Peyer's patch (tissue), 4 donors: ENCODE results near the gene ARNT2. TPM values are rescaled to one million over a fixed set of nuclear protein-coding genes. Genes with fewer than 3 reads are reported as not detected.

Experiments used
- DNase-seq, 3 donors: peaks; one replicate each; pipeline ENCODE4 v3.0.0-alpha.2; 2017 to 2019
- H3K27ac ChIP-seq, 4 donors: fragments of 200-600 bp; sonication (generic); one replicate each; pipeline ENCODE4 v1.5.1; 2016 to 2019
- H3K27me3 ChIP-seq, 2 donors: fragments of 200-600 bp; sonication (generic); one replicate each; pipeline ENCODE4 v1.5.1; 2019
- H3K36me3 ChIP-seq, 3 donors: fragments of 200-600 bp; sonication (generic); one replicate each; pipeline ENCODE4 v1.5.1; 2016 to 2019
- H3K4me1 ChIP-seq, 4 donors: fragments of 200-600 bp; sonication (generic); one replicate each; pipeline ENCODE4 v1.5.1; 2016 to 2019
- H3K4me3 ChIP-seq, 4 donors: fragments of 200-600 bp; sonication (generic); 1 replicate in 3 of 4; 2 replicates in 1 of 4; pipeline ENCODE4 v1.5.1; 2016 to 2019; ENCODE audit warnings: mild to moderate bottlenecking in 1 of 4
- H3K9me3 ChIP-seq, 4 donors: fragments of 200-600 bp; sonication (generic); one replicate each; pipeline ENCODE4 v1.5.1; 2016 to 2019; ENCODE audit warnings: mild to moderate bottlenecking in 1 of 4
- POLR2A ChIP-seq, 2 donors: fragments of 450-650 bp; IDR thresholded peaks; one replicate each; pipeline ENCODE4 v1.5.1; 2017; ENCODE audit warnings: antibody characterized with exemption in 2 of 2, mild to moderate bottlenecking in 2 of 2, moderate library complexity in 2 of 2
- total RNA-seq, 4 donors: library from RNA; depleted of rRNA; stranded (reverse); fragments of >200 nt; gene quantifications; one replicate each; pipeline ENCODE4 v1.1.0, GENCODE V29; 2016
- TF ChIP-seq, protein P1 (sequence below), 6 experiments: fragments of 450-650 bp in 4 of 6; fragments of 200-600 bp in 2 of 6; sonication (generic) in 1 of 6; IDR thresholded peaks; one replicate each; pipeline ENCODE4 v1.5.1; 2017 to 2019; ENCODE audit warnings: antibody characterized with exemption in 6 of 6, mild to moderate bottlenecking in 3 of 6, moderate library complexity in 1 of 6

ARNT2 gene
- total RNA-seq, 4 donors from 2014 or later = 2.5 to 10.3 (median 4.5) TPM

DNA sequence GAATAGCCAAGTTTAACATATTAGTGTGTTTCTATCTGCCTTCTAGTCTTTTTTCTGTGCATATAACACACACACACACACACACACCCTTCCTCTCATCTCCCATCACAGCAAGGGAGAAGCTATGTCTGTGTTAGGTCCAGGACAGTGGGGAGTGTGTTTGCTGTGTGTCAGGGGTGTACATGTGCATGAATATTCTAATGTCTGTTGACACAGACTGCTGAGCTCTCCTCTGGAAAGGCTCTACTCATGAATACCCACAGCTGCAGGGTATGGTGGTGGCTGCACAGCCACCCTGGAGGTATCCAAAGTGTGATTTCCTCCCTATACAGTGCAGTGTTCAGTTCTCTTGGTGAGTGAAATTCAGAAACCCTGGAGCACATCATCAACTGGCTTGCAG lies 42.9 kb downstream of the ARNT2 start:
- Histone ChIP-seq H3K4me1 (peaks cover 0 to 6% (median 0%) of the 10 kb centered on the region in 4 donors), H3K9me3 (no peaks in the 10 kb centered on the region), H3K27ac (no peak overlapping the region), H3K36me3 (no peaks in the 10 kb centered on the region), H3K27me3 (no peaks in the 10 kb centered on the region), H3K4me3 (no peak overlapping the region)
- no peak for DNase-seq
- TF ChIP-seq, protein P1, sequence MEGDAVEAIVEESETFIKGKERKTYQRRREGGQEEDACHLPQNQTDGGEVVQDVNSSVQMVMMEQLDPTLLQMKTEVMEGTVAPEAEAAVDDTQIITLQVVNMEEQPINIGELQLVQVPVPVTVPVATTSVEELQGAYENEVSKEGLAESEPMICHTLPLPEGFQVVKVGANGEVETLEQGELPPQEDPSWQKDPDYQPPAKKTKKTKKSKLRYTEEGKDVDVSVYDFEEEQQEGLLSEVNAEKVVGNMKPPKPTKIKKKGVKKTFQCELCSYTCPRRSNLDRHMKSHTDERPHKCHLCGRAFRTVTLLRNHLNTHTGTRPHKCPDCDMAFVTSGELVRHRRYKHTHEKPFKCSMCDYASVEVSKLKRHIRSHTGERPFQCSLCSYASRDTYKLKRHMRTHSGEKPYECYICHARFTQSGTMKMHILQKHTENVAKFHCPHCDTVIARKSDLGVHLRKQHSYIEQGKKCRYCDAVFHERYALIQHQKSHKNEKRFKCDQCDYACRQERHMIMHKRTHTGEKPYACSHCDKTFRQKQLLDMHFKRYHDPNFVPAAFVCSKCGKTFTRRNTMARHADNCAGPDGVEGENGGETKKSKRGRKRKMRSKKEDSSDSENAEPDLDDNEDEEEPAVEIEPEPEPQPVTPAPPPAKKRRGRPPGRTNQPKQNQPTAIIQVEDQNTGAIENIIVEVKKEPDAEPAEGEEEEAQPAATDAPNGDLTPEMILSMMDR (IDR thresholded peaks at IDR 0.05) = no peak
- no peak for TF ChIP-seq POLR2A (IDR thresholded peaks at IDR 0.05)

DNA sequence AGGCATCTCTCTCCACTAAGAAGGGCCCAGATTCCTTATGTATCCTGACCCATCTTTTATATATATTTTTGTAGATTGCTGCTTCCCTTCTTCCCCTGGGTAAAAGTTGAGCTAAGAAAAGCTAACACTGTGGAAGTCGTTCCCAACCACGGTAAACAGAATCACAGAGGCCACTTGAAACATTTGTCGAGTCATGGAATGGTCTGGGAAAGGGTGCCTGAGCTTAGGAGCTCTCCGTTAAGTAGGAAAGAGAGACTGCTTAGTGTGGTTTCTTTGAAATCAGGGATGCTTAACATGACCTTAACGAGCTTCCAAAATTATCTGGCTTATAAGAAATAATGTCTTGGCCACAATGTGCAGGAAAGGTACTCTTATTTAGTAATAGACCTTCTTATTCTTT lies 45.6 kb downstream of the ARNT2 start:
- Histone ChIP-seq H3K9me3 (no peaks in the 10 kb centered on the region), H3K4me1 (peaks cover 0 to 6% (median 0%) of the 10 kb centered on the region in 4 donors), H3K27ac (no peak overlapping the region), H3K4me3 (no peak overlapping the region), H3K27me3 (no peaks in the 10 kb centered on the region), H3K36me3 (no peaks in the 10 kb centered on the region)
- no peak for DNase-seq
- TF ChIP-seq POLR2A (IDR thresholded peaks at IDR 0.05) = no peak
- TF ChIP-seq, protein P1 (IDR thresholded peaks at IDR 0.05) = no peak

DNA sequence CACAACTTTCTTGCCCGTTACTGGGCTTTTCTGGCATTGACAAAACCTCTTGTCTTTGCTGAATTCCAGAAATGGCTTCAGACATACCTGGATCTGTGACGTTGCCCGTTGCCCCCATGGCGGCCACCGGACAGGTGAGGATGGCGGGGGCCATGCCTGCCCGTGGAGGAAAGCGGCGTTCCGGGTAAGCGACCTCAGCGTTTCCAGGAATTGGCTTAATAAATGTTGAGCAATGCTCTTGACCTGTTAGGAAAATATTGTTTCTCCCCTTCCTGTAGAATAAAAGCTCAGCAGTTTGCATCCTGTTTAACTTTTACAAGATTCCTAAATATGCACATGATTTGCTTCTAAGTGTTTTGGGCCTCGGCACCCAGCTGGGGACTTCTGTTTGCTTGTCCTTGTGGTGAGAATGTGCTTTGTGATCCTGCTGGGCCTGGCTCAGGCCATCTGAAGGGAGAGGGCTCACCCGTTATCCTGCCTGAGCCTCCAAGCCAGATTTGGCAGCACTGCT lies 46.7 kb downstream of the ARNT2 start:
- Histone ChIP-seq H3K27me3 (no peaks in the 10 kb centered on the region), H3K9me3 (no peaks in the 10 kb centered on the region), H3K36me3 (no peaks in the 10 kb centered on the region), H3K4me1 (peaks cover 0 to 6% (median 0%) of the 10 kb centered on the region in 4 donors), H3K4me3 (no peak overlapping the region), H3K27ac (peak overlapping the region in 2 of 4 donors; percentile 25 to 35)
- no peak for DNase-seq
- TF ChIP-seq POLR2A (IDR thresholded peaks at IDR 0.05) = no peak
- TF ChIP-seq, protein P1 (IDR thresholded peaks at IDR 0.05) = peak in 2 of 6 experiments; percentile 9 to 15

DNA sequence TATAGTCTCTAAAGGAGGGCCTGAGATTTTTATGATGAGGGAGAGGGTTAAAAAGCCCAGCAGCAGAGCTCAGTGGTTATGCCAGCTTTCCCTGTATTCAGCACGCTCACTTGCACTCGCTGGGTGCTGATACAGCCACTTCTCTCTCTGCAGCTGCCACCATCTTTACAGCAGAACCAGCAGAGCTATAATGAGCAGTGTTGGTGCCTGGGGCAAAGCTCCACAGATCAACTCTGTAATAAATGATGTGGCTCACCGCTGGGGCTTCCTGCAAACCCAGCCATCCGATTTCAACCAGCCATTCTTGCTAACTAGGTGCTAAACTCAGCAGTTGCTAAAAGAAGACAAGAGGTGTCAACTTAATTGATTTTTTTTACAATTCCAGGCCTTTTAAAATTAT lies 48.0 kb downstream of the ARNT2 start:
- no peak for TF ChIP-seq POLR2A (IDR thresholded peaks at IDR 0.05)
- TF ChIP-seq, protein P1 (IDR thresholded peaks at IDR 0.05) = no peak
- no peaks in the 10 kb centered on the region for H3K36me3 ChIP-seq
- H3K27me3 ChIP-seq = no peaks in the 10 kb centered on the region
- no peak for DNase-seq
- peaks cover 0 to 14% (median 0%) of the 10 kb centered on the region in 4 donors for H3K4me1 ChIP-seq
- no peak overlapping the region for H3K4me3 ChIP-seq
- H3K27ac ChIP-seq = no peak overlapping the region
- H3K9me3 ChIP-seq = no peaks in the 10 kb centered on the region

DNA sequence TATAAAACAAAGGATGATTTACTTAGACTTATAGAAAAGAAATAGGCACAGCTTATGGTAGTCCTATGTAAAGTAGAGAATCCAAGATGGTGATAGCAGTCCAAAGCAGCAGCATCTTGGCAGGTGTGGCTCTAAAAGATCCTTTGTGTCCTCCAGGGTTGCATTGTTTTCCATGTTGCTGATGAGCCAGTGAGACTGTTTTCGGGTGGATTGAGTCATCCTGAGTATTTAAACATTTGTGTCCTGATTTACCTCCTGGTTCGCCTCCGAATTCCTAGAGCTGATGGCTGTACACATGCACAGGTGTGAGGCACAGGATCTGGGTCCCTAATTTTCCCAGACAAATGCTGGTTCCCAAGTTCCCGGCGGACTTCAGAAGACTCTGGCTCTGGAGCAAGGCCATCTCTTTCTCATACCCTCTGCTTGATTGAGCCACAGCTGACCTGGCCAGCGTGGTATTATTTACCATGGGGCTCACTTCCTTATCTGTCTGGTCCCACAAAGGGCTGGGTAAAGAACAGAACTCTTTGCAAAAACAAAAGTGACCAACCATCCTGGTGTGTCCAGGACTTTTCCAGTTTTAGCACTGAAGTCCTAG lies 51.0 kb downstream of the ARNT2 start:
- H3K9me3 ChIP-seq = no peaks in the 10 kb centered on the region
- TF ChIP-seq, protein P1 (IDR thresholded peaks at IDR 0.05) = no peak
- no peak for TF ChIP-seq POLR2A (IDR thresholded peaks at IDR 0.05)
- H3K36me3 ChIP-seq = no peaks in the 10 kb centered on the region
- no peak overlapping the region for H3K27ac ChIP-seq
- peaks cover 0 to 10% (median 0%) of the 10 kb centered on the region in 4 donors for H3K4me1 ChIP-seq
- H3K4me3 ChIP-seq = no peak overlapping the region
- peak in 1 of 3 donors; percentile 18 for DNase-seq
- H3K27me3 ChIP-seq = no peaks in the 10 kb centered on the region
